ENCODE measurements around the gene ADAMTS17. TPM values are rescaled to one million over a fixed set of nuclear protein-coding genes. Genes with fewer than 3 reads are reported as not detected.

ADAMTS17 gene
- total RNA-seq, 4 donors from 2014 or later, result 5.0 to 16.2 (median 11.6) TPM

GRCh38 chr15:100041127-100041828 is 300.5 kb downstream of the ADAMTS17 start:
- intact Hi-C loops (cut with DNase I; ENCODE audit: low total_unique reads), result no loop called here
- TF ChIP-seq, protein P1, sequence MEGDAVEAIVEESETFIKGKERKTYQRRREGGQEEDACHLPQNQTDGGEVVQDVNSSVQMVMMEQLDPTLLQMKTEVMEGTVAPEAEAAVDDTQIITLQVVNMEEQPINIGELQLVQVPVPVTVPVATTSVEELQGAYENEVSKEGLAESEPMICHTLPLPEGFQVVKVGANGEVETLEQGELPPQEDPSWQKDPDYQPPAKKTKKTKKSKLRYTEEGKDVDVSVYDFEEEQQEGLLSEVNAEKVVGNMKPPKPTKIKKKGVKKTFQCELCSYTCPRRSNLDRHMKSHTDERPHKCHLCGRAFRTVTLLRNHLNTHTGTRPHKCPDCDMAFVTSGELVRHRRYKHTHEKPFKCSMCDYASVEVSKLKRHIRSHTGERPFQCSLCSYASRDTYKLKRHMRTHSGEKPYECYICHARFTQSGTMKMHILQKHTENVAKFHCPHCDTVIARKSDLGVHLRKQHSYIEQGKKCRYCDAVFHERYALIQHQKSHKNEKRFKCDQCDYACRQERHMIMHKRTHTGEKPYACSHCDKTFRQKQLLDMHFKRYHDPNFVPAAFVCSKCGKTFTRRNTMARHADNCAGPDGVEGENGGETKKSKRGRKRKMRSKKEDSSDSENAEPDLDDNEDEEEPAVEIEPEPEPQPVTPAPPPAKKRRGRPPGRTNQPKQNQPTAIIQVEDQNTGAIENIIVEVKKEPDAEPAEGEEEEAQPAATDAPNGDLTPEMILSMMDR (IDR thresholded peaks at IDR 0.05 in 4 of 5, conservative IDR thresholded peaks at IDR 0.05 in 1 of 5), result no peak
- TF ChIP-seq POLR2A (IDR thresholded peaks at IDR 0.05), result no peak
- Histone ChIP-seq H3K4me3 (no peak overlapping the region), H3K36me3 (no peaks in the 10 kb centered on the region), H3K9me3 (no peaks in the 10 kb centered on the region), H3K4me1 (peaks cover 21 to 23% of the 10 kb centered on the region in 2 donors), H3K27me3 (no peaks in the 10 kb centered on the region), H3K27ac (no peak overlapping the region)
- DNase-seq (no peak), ATAC-seq (no peak)
- in situ Hi-C loops (cut with MboI; ENCODE audit: low sequenced_read_pairs in 4 of 4), result no loop called here

DNA sequence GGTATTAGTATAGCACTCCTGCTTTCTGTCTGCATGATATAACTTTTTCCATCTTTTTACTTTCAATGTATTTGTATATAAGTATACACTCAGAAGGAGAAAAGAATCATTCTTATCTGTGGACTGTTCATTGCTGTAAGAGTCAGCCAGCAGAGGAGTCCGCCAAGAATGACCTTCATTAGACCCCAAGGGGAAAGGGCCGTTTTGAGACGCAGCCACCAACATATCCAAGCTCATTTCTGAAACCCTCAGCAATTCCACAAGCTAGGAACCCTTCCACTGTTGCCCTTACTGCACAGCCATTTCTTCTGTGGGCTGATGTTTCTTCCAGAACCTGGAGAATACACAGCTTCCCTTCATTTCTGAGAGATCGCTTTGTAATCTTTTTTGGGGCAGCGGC is 301.8 kb downstream of the ADAMTS17 start:
- Histone ChIP-seq H3K27ac (no peak overlapping the region), H3K9me3 (no peaks in the 10 kb centered on the region), H3K36me3 (no peaks in the 10 kb centered on the region), H3K4me3 (no peak overlapping the region), H3K27me3 (no peaks in the 10 kb centered on the region), H3K4me1 (peaks cover 21 to 23% of the 10 kb centered on the region in 2 donors)
- intact Hi-C loops (cut with DNase I; ENCODE audit: low total_unique reads) (no loop called here), in situ Hi-C loops (cut with MboI; ENCODE audit: low sequenced_read_pairs in 4 of 4) (no loop called here)
- DNase-seq (no peak), ATAC-seq (no peak)
- no peak for TF ChIP-seq POLR2A (IDR thresholded peaks at IDR 0.05)
- TF ChIP-seq, protein P1 (IDR thresholded peaks at IDR 0.05 in 4 of 5, conservative IDR thresholded peaks at IDR 0.05 in 1 of 5), result no peak

GRCh38 chr15:100038736-100039135 is 303.0 kb downstream of the ADAMTS17 start:
- H3K4me1 ChIP-seq, result peaks cover 16% of the 10 kb centered on the region in 2 donors
- ATAC-seq (no peak), DNase-seq (no peak)
- no peaks in the 10 kb centered on the region for H3K9me3 ChIP-seq
- intact Hi-C loops (cut with DNase I; ENCODE audit: low total_unique reads) (no loop called here), in situ Hi-C loops (cut with MboI; ENCODE audit: low sequenced_read_pairs in 4 of 4) (no loop called here)
- H3K36me3 ChIP-seq, result no peaks in the 10 kb centered on the region
- H3K4me3 ChIP-seq, result no peak overlapping the region
- H3K27ac ChIP-seq, result no peak overlapping the region
- H3K27me3 ChIP-seq, result no peaks in the 10 kb centered on the region
- TF ChIP-seq, protein P1 (IDR thresholded peaks at IDR 0.05 in 4 of 5, conservative IDR thresholded peaks at IDR 0.05 in 1 of 5), result no peak
- no peak for TF ChIP-seq POLR2A (IDR thresholded peaks at IDR 0.05)

DNA sequence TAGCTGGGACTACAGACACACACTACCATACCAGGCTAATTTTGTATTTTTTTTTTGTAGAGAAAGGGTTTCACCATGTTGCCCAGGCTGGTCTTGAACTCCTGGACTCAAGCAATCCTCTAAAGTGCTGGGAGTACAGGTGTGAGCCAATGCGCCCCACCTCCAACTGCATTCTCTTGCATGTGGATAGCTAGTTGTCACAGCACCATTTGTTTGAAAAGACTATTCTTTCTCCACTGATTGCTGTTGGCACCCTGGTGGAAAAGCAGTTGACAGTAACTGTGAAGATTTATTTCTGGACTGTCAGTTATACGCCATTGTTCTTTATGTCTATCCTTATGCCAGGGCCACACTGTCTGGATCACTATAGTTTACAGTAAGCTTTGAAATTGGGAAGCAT is 303.9 kb downstream of the ADAMTS17 start:
- TF ChIP-seq POLR2A (IDR thresholded peaks at IDR 0.05), result no peak
- TF ChIP-seq, protein P1 (IDR thresholded peaks at IDR 0.05 in 4 of 5, conservative IDR thresholded peaks at IDR 0.05 in 1 of 5), result no peak
- intact Hi-C loops (cut with DNase I; ENCODE audit: low total_unique reads) (no loop called here), in situ Hi-C loops (cut with MboI; ENCODE audit: low sequenced_read_pairs in 4 of 4) (no loop called here)

More for the DNA sequence above, 303.9 kb downstream of the ADAMTS17 start:
- Histone ChIP-seq H3K9me3 (no peaks in the 10 kb centered on the region), H3K27ac (no peak overlapping the region), H3K36me3 (no peaks in the 10 kb centered on the region), H3K27me3 (no peaks in the 10 kb centered on the region), H3K4me1 (peaks cover 8 to 14% of the 10 kb centered on the region in 2 donors), H3K4me3 (no peak overlapping the region)
- DNase-seq, result no peak
- ATAC-seq, result no peak
